ENCODE measurements around the gene CACNA2D3. TPM values are rescaled to one million over a fixed set of nuclear protein-coding genes. Genes with fewer than 3 reads are reported as not detected.

The CACNA2D3 gene
- total RNA-seq, 1 experiment from 2014 or later = 0.59 TPM

DNA sequence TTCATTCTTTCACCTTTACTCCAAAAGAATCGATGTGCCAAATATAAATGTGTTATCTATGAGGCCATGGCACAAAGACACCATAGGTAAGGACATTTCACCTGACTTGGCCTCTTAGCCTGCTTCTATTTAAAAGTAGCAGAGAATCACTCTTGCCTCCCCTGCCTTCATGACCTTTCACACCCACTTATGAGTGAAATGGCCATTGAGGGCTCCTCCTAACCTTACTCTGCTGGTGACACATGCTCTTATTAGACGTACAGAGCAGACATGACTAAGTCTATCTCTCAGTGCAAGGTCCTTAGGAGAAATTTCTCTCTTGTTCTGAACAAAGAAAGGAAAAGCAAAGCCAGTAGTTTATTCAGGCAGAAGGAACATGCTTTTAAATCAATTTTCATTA lies 654.8 kb downstream of the CACNA2D3 start:
- ChIA-PET POLR2A (ENCODE audit: unreplicated experiment) (no interaction called here), CTCF (no interaction called here)
- intact Hi-C loops (cut with micrococcal nuclease; ENCODE audit: unreplicated experiment) = no loop called here

DNA sequence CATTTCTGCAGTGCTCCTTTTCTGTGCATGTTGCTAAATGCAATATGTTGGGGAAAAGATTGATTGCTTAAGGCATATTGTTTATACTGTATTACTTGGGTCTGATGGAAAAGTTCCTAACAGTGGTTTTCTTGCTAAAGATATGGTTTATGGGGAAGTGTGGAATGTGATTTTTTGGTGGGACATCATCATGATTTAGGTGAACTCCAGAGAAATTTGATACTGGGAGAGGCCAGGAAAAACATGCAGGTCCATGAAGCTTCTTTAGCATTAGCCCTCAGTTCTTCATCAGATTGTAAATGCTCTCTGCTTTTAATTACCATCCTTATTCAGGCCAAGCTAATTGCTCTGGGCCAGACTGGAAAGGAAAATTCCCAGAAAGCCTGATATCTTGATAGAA lies 658.0 kb downstream of the CACNA2D3 start:
- Histone ChIP-seq H3K79me2 (ENCODE audit: low read depth) (no peaks in the 10 kb centered on the region), H3K4me2 (no peak overlapping the region), H3K9me2 (ENCODE audit: insufficient read depth) (no peaks in the 10 kb centered on the region), H3K27me3 (ENCODE audit: insufficient read depth, low read depth) (peaks cover 15% of the 10 kb centered on the region; the same call in 1 of the 2 replicates), H4K20me1 (ENCODE audit: insufficient read depth) (no peaks in the 10 kb centered on the region), H3K4me3 (no peak overlapping the region), H2AFZ (no peak overlapping the region), H3K36me3 (ENCODE audit: low read depth) (no peaks in the 10 kb centered on the region), H3F3A (ENCODE audit: insufficient read depth, low read depth) (no peaks in the 10 kb centered on the region), H3K9me3 (ENCODE audit: insufficient read depth, low read depth) (no peaks in the 10 kb centered on the region), H3K27ac (no peak overlapping the region), H3K4me1 (replicated peaks; ENCODE audit: insufficient read depth) (no peaks in the 10 kb centered on the region)
- no TSS peak for BruUV-seq (replicated peaks)
- intact Hi-C loops (cut with micrococcal nuclease; ENCODE audit: unreplicated experiment) = no loop called here
- CTCF ChIA-PET = no interaction called here
- TF ChIP-seq, protein P1, sequence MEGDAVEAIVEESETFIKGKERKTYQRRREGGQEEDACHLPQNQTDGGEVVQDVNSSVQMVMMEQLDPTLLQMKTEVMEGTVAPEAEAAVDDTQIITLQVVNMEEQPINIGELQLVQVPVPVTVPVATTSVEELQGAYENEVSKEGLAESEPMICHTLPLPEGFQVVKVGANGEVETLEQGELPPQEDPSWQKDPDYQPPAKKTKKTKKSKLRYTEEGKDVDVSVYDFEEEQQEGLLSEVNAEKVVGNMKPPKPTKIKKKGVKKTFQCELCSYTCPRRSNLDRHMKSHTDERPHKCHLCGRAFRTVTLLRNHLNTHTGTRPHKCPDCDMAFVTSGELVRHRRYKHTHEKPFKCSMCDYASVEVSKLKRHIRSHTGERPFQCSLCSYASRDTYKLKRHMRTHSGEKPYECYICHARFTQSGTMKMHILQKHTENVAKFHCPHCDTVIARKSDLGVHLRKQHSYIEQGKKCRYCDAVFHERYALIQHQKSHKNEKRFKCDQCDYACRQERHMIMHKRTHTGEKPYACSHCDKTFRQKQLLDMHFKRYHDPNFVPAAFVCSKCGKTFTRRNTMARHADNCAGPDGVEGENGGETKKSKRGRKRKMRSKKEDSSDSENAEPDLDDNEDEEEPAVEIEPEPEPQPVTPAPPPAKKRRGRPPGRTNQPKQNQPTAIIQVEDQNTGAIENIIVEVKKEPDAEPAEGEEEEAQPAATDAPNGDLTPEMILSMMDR (conservative IDR thresholded peaks at IDR 0.05) = no peak
- no peak for TF ChIP-seq EZH2 (IDR thresholded peaks at IDR 0.05; ENCODE audit: low read depth)
- POLR2A ChIA-PET (ENCODE audit: unreplicated experiment) = no interaction called here
- DNase-seq = no peak

More for the DNA sequence above, 654.8 kb downstream of the CACNA2D3 start:
- DNase-seq = no peak
- Histone ChIP-seq H3K9me2 (ENCODE audit: insufficient read depth) (no peaks in the 10 kb centered on the region), H3K79me2 (ENCODE audit: low read depth) (no peaks in the 10 kb centered on the region), H3K27me3 (ENCODE audit: insufficient read depth, low read depth) (peaks cover 31% of the 10 kb centered on the region; the same call in 1 of the 2 replicates), H2AFZ (no peak overlapping the region), H3K36me3 (ENCODE audit: low read depth) (no peaks in the 10 kb centered on the region), H3F3A (ENCODE audit: insufficient read depth, low read depth) (no peaks in the 10 kb centered on the region), H3K9me3 (ENCODE audit: insufficient read depth, low read depth) (no peaks in the 10 kb centered on the region), H3K4me2 (no peak overlapping the region), H4K20me1 (ENCODE audit: insufficient read depth) (no peaks in the 10 kb centered on the region), H3K27ac (no peak overlapping the region), H3K4me1 (replicated peaks; ENCODE audit: insufficient read depth) (no peaks in the 10 kb centered on the region), H3K4me3 (no peak overlapping the region)
- no peak for TF ChIP-seq EZH2 (IDR thresholded peaks at IDR 0.05; ENCODE audit: low read depth)
- TF ChIP-seq, protein P1 (conservative IDR thresholded peaks at IDR 0.05) = no peak
- BruUV-seq (replicated peaks) = no TSS peak

DNA sequence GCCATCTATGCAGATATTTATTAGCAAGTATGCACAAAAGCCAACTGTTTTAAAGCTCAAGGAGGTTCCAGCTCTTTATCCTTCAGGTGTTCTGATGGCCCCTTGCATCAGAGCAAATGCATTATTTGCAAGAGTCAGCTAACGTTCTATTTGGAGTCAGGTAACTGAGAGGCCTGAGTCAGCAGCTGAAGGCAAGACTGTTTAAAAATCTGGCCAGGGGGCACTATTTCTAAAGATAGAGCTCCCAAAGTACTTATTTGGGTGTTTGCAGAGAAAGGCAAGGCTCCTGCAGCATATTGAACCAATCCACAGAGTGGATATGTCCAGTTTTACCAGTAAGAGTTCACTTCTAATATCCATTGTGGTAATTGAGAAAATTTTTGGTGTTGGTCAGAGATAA lies 659.4 kb downstream of the CACNA2D3 start:
- no peak overlapping the region for H3K4me3 ChIP-seq
- no peak overlapping the region for H3K27ac ChIP-seq
- peaks cover 6% of the 10 kb centered on the region; the same call in 1 of the 2 replicates for H3K27me3 ChIP-seq (ENCODE audit: insufficient read depth, low read depth)
- no peaks in the 10 kb centered on the region for H3K4me1 ChIP-seq (replicated peaks; ENCODE audit: insufficient read depth)
- H3K79me2 ChIP-seq (ENCODE audit: low read depth) = no peaks in the 10 kb centered on the region
- H3F3A ChIP-seq (ENCODE audit: insufficient read depth, low read depth) = no peaks in the 10 kb centered on the region
- no peaks in the 10 kb centered on the region for H4K20me1 ChIP-seq (ENCODE audit: insufficient read depth)
- CTCF ChIA-PET = no interaction called here
- H3K4me2 ChIP-seq = no peak overlapping the region
- no TSS peak for BruUV-seq (replicated peaks)
- no peaks in the 10 kb centered on the region for H3K9me3 ChIP-seq (ENCODE audit: insufficient read depth, low read depth)
- TF ChIP-seq, protein P1 (conservative IDR thresholded peaks at IDR 0.05) = no peak
- no peak for TF ChIP-seq EZH2 (IDR thresholded peaks at IDR 0.05; ENCODE audit: low read depth)
- POLR2A ChIA-PET (ENCODE audit: unreplicated experiment) = no interaction called here
- H2AFZ ChIP-seq = no peak overlapping the region
- intact Hi-C loops (cut with micrococcal nuclease; ENCODE audit: unreplicated experiment) = no loop called here
- H3K9me2 ChIP-seq (ENCODE audit: insufficient read depth) = no peaks in the 10 kb centered on the region
- H3K36me3 ChIP-seq (ENCODE audit: low read depth) = no peaks in the 10 kb centered on the region
- no peak for DNase-seq

Measured in PC-9 (cell line).